ENCODE data around the gene MFSD11.
"Not testable (repeated sequence)": the region's sequence is repeated elsewhere in the genome, so short reads cannot be mapped to it uniquely, and the experiment has no call there.

Gene MFSD11

GRCh38 chr17:76726776-76727718, 10.9 kb upstream of the MFSD11 start, which contains the start of gene METTL23:
METTL23 (plus strand) TSS chr17:76726839; CDS start chr17:76729711, 2,872 bp downstream.
- peak; percentile 74 for DNase-seq (ENCODE audit: low spot score)

GRCh38 chr17:76727745-76728456, 10.0 kb upstream of the MFSD11 start:
- no peak for DNase-seq (ENCODE audit: low spot score)

GRCh38 chr17:76731800-76732733, 5.9 kb upstream of the MFSD11 start:
- DNase-seq (ENCODE audit: low spot score): not testable (repeated sequence)

- no peak for DNase-seq (ENCODE audit: low spot score)
Measured at GRCh38 chr17:76732734-76733617, 4.9 kb upstream of the MFSD11 start.

GRCh38 chr17:76733618-76733957, 4.3 kb upstream of the MFSD11 start:
- DNase-seq (ENCODE audit: low spot score): no peak

- DNase-seq (ENCODE audit: low spot score): peak; percentile 34
Measured at GRCh38 chr17:76734080-76734840, 3.7 kb upstream of the MFSD11 start.

GRCh38 chr17:76735006-76735405, 2.9 kb upstream of the MFSD11 start:
- peak; percentile 30 for DNase-seq (ENCODE audit: low spot score)

- no peak for DNase-seq (ENCODE audit: low spot score)
Measured at GRCh38 chr17:76735586-76736348, 2.2 kb upstream of the MFSD11 start.

- peak; percentile 70 for DNase-seq (ENCODE audit: low spot score)
Measured at GRCh38 chr17:76736349-76737081, 1.4 kb upstream of the MFSD11 start.

- peak; percentile 99 for DNase-seq (ENCODE audit: low spot score)
Measured at GRCh38 chr17:76737082-76737675, 740 bp upstream of the MFSD11 start, which contains the start of gene SRSF2. SRSF2 (minus strand) TSS chr17:76737331; CDS start chr17:76737160, 171 bp downstream.

GRCh38 chr17:76738468-76738850, 540 bp downstream of the MFSD11 start:
- DNase-seq (ENCODE audit: low spot score): no peak

GRCh38 chr17:76739568-76740115, 1.7 kb downstream of the MFSD11 start:
- DNase-seq (ENCODE audit: low spot score): not testable (repeated sequence)

- no peak for DNase-seq (ENCODE audit: low spot score)
Measured at GRCh38 chr17:76740329-76741118, 2.6 kb downstream of the MFSD11 start.

- no peak for DNase-seq (ENCODE audit: low spot score)
Measured at GRCh38 chr17:76742958-76743357, 5.0 kb downstream of the MFSD11 start.

GRCh38 chr17:76744747-76745146, 6.8 kb downstream of the MFSD11 start:
- DNase-seq (ENCODE audit: low spot score): no peak

- peak; percentile 13 for DNase-seq (ENCODE audit: low spot score)
Measured at GRCh38 chr17:76745785-76746184, 7.9 kb downstream of the MFSD11 start.
